Astrocyte (in vitro differentiated cells and primary cell): Measurements from ENCODE around the gene MTHFSD. TPM values are rescaled to one million over a fixed set of nuclear protein-coding genes. Genes with fewer than 3 reads are reported as not detected.

Source experiments
- DNase-seq: peaks from one replicate; pipeline ENCODE4 v3.0.0-alpha.2; 2010; ENCODE audit warnings: low read depth
- FAIRE-seq: peaks from 2 replicates; lab custom pipeline; 2011; peaks lifted over from hg19 to GRCh38; lab: Jason Lieb, UNC
- H2AFZ ChIP-seq: 2 replicates; pipeline ENCODE4 v1.6.0; 2012; ENCODE audit warnings: low read depth, low read length, inconsistent platforms
- H3K27ac ChIP-seq: 2 replicates; pipeline ENCODE4 v1.5.1; 2011; ENCODE audit warnings: low read depth, low read length, inconsistent platforms
- H3K27me3 ChIP-seq: 2 replicates; pipeline ENCODE4 v1.6.0; 2011; ENCODE audit warnings: low read length, inconsistent platforms; ENCODE audit not compliant: insufficient read depth
- H3K36me3 ChIP-seq: 2 replicates; pipeline ENCODE4 v1.5.1; 2011; ENCODE audit warnings: low read length, inconsistent platforms; ENCODE audit not compliant: insufficient read depth
- H3K4me1 ChIP-seq: 2 replicates; pipeline ENCODE4 v1.5.1; 2011; ENCODE audit warnings: low read length, inconsistent platforms; ENCODE audit not compliant: insufficient read depth
- H3K4me2 ChIP-seq: 2 replicates; pipeline ENCODE4 v1.6.0; 2012; ENCODE audit warnings: low read length, inconsistent platforms
- H3K4me3 ChIP-seq: 2 replicates; pipeline ENCODE4 v1.5.1; 2011; ENCODE audit warnings: low read depth, mild to moderate bottlenecking, low read length, inconsistent platforms; ENCODE audit not compliant: insufficient read depth
- H3K79me2 ChIP-seq: 2 replicates; pipeline ENCODE4 v1.6.0; 2012; ENCODE audit warnings: mild to moderate bottlenecking, low read length, inconsistent platforms; ENCODE audit not compliant: insufficient read depth
- H3K9ac ChIP-seq: 2 replicates; pipeline ENCODE4 v1.6.0; 2012; ENCODE audit warnings: mild to moderate bottlenecking, low read length, inconsistent platforms
- H3K9me3 ChIP-seq: 2 replicates; pipeline ENCODE4 v1.5.1; 2012; ENCODE audit warnings: low read depth, mild to moderate bottlenecking, low read length, inconsistent platforms; ENCODE audit not compliant: insufficient read depth
- H4K20me1 ChIP-seq: 2 replicates; pipeline ENCODE4 v1.6.0; 2012; ENCODE audit warnings: low read length, inconsistent platforms; ENCODE audit not compliant: insufficient read depth
- H3K27ac Mint-ChIP-seq: one replicate; pipeline ENCODE4 v1.8.0; 2021; ENCODE audit warnings: mild to moderate bottlenecking, mixed read lengths; ENCODE audit not compliant: unreplicated experiment
- H3K27me3 Mint-ChIP-seq: one replicate; pipeline ENCODE4 v1.8.0; 2021; ENCODE audit warnings: low read depth, mixed read lengths; ENCODE audit not compliant: unreplicated experiment
- H3K36me3 Mint-ChIP-seq: one replicate; pipeline ENCODE4 v1.8.0; 2021; ENCODE audit warnings: low read depth, mixed read lengths; ENCODE audit not compliant: unreplicated experiment
- H3K4me1 Mint-ChIP-seq: one replicate; pipeline ENCODE4 v1.8.0; 2021; ENCODE audit warnings: low read depth, mixed read lengths; ENCODE audit not compliant: unreplicated experiment
- H3K4me3 Mint-ChIP-seq: one replicate; pipeline ENCODE4 v1.8.0; 2021; ENCODE audit warnings: mild to moderate bottlenecking, moderate library complexity, mixed read lengths; ENCODE audit not compliant: unreplicated experiment
- H3K9me3 Mint-ChIP-seq: one replicate; pipeline ENCODE4 v1.8.0; 2021; ENCODE audit warnings: mild to moderate bottlenecking, mixed read lengths; ENCODE audit not compliant: unreplicated experiment
- EZH2 ChIP-seq: IDR thresholded peaks from 2 replicates; pipeline ENCODE4 v1.6.1; 2012; ENCODE audit warnings: mild to moderate bottlenecking, low read length, inconsistent platforms; ENCODE audit not compliant: insufficient read depth
- total RNA-seq: library from RNA; stranded (reverse); gene quantifications from 2 replicates; pipeline ENCODE4 v1.2.1, GENCODE V29; 2021
- TF ChIP-seq, protein P1 (sequence below): IDR thresholded peaks from 2 replicates; pipeline ENCODE4 v1.5.1; 2011; ENCODE audit warnings: low read depth, mild to moderate bottlenecking, inconsistent platforms, low read length, moderate library complexity; ENCODE audit not compliant: insufficient read depth

The MTHFSD gene
- total RNA-seq, 1 donor from 2014 or later, result 15.6 TPM

DNA sequence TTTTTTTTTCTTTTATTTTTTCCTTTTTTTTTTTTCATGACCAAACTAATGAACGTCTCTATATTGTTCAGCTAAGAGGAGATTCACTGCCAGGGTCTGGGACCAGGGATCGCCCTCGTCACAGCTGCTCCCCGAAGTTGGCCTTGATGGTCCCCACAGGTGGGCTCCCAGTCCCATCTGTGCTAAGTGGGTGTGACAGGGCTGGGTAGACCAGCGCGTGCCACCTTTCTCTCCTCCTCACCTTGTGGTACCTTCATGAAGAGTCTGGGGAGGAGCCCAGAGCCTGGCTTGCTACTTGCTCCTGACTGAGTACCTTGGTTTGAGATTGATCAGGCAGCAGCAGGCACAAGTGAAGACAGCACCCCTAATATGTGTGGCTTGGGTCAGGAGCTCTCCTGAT lies 51.2 kb downstream of the MTHFSD start:
- H3K4me2 ChIP-seq, result no peak overlapping the region
- no peak overlapping the region for H3K27ac ChIP-seq
- no peak overlapping the region for H2AFZ ChIP-seq
- DNase-seq, result no peak
- peaks cover 8% of the 10 kb centered on the region for H3K4me1 ChIP-seq
- H3K36me3 Mint-ChIP-seq, result peaks cover 2% of the 10 kb centered on the region
- peaks cover 85% of the 10 kb centered on the region for H3K27me3 Mint-ChIP-seq
- TF ChIP-seq, protein P1, sequence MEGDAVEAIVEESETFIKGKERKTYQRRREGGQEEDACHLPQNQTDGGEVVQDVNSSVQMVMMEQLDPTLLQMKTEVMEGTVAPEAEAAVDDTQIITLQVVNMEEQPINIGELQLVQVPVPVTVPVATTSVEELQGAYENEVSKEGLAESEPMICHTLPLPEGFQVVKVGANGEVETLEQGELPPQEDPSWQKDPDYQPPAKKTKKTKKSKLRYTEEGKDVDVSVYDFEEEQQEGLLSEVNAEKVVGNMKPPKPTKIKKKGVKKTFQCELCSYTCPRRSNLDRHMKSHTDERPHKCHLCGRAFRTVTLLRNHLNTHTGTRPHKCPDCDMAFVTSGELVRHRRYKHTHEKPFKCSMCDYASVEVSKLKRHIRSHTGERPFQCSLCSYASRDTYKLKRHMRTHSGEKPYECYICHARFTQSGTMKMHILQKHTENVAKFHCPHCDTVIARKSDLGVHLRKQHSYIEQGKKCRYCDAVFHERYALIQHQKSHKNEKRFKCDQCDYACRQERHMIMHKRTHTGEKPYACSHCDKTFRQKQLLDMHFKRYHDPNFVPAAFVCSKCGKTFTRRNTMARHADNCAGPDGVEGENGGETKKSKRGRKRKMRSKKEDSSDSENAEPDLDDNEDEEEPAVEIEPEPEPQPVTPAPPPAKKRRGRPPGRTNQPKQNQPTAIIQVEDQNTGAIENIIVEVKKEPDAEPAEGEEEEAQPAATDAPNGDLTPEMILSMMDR, result no peak
- TF ChIP-seq EZH2, result no peak
- peaks cover 95% of the 10 kb centered on the region for H3K27me3 ChIP-seq
- no peaks in the 10 kb centered on the region for H3K79me2 ChIP-seq
- no peak overlapping the region for H3K27ac Mint-ChIP-seq
- H3K36me3 ChIP-seq, result no peaks in the 10 kb centered on the region
- no peak overlapping the region for H3K4me3 Mint-ChIP-seq
- peaks cover 38% of the 10 kb centered on the region for H3K9me3 Mint-ChIP-seq
- H3K9me3 ChIP-seq, result peaks cover 9% of the 10 kb centered on the region
- peaks cover 41% of the 10 kb centered on the region for H4K20me1 ChIP-seq
- H3K4me3 ChIP-seq, result no peak overlapping the region
- H3K9ac ChIP-seq, result no peak overlapping the region
- H3K4me1 Mint-ChIP-seq, result peaks cover 7% of the 10 kb centered on the region
- no peak for FAIRE-seq

DNA sequence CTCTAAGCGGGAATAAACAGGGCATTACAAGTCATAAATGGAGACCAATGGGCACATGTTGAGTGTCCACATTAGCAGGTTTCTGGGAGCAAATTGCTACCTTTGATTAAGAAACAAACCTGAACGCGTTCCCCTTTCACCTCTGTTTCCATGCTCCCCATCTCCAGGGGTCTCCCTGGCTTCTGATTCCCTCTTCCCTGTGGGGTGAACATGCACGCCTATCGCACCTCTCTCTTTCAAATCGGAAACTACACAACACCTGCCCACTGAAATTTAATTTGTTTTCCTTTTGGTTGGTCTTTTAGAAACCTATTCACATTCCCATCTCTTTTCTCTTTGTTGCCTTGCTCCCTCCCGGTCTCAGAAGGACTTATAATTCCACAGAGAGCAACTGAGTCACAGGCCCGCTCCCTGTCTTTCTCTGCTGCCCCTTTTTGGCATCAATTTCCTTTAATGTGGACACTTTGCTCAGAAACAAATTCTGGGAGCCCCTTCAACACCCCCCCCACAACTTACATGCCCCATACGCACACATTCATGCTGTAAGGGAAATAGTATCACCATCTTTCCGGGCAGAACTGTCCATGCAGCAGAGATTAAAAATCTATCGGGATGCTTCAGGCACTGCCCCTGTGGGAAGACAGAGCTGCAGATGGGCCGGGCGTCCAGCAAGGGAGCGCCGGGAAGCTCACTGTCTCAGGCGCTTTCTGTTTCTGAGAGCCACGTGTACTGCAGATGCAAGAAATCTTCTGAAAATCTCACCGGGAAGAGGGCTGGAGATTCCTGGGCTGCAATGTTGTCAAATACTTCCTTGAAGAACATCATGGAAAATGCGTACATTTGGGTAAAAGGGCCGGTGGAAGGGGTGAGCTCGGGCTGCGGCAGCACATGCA lies 51.9 kb downstream of the MTHFSD start:
- no peak overlapping the region for H3K27ac Mint-ChIP-seq
- no peak overlapping the region for H3K27ac ChIP-seq
- no peaks in the 10 kb centered on the region for H3K79me2 ChIP-seq
- H3K4me3 ChIP-seq, result no peak overlapping the region
- peaks cover 9% of the 10 kb centered on the region for H3K9me3 ChIP-seq
- DNase-seq (no peak), FAIRE-seq (no peak)
- H4K20me1 ChIP-seq, result peaks cover 41% of the 10 kb centered on the region
- TF ChIP-seq, protein P1, result no peak
- peak; percentile 58 for TF ChIP-seq EZH2
- H3K4me1 Mint-ChIP-seq, result peaks cover 7% of the 10 kb centered on the region
- H3K36me3 ChIP-seq, result no peaks in the 10 kb centered on the region
- no peak overlapping the region for H3K4me3 Mint-ChIP-seq
- H3K9ac ChIP-seq, result no peak overlapping the region
- peaks cover 38% of the 10 kb centered on the region for H3K9me3 Mint-ChIP-seq
- H3K4me2 ChIP-seq, result no peak overlapping the region
- H3K4me1 ChIP-seq, result peaks cover 4% of the 10 kb centered on the region
- peaks cover 2% of the 10 kb centered on the region for H3K36me3 Mint-ChIP-seq
- H2AFZ ChIP-seq, result no peak overlapping the region
- H3K27me3 ChIP-seq, result peaks cover 96% of the 10 kb centered on the region
- peaks cover 87% of the 10 kb centered on the region for H3K27me3 Mint-ChIP-seq
